HepG2 (cell line): ENCODE measurements around the gene EZH2. TPM values are rescaled to one million over a fixed set of nuclear protein-coding genes. Genes with fewer than 3 reads are reported as not detected.

Experiments
- ATAC-seq: fragments of 200-7000 bp; cut with Tn5 transposase; 3 replicates; pipeline ENCODE4 v1.9.1; 2020; ENCODE audit warnings: mild to moderate bottlenecking, moderate library complexity
- BruUV-seq: library from RNA; stranded (reverse); fragments of 400-500 nt; replicated peaks from 2 replicates; lab custom pipeline; 2021; lab: Mats Ljungman, UMichigan
- CTCF ChIA-PET: fragments of 300-600 bp; formaldehyde crosslinking; extraction: SDS; loops from one replicate; lab custom pipeline; 2021; ENCODE audit warnings: low total read pairs, inconsistent platforms, low intra/inter-chr PET ratio; lab: Yijun Ruan, JAX
- POLR2A ChIA-PET: fragments of 350-600 bp; sonication (Branson Sonifier 250); formaldehyde crosslinking; loops from one replicate; lab custom pipeline; 2020; ENCODE audit warnings: antibody characterized with exemption, inconsistent platforms; lab: Yijun Ruan, JAX
- DNase-seq: peaks from one replicate; pipeline ENCODE4 v3.0.0-alpha.2; 2015; ENCODE audit warnings: low spot score
- FAIRE-seq: peaks from 3 replicates; lab custom pipeline; 2011; peaks lifted over from hg19 to GRCh38; lab: Jason Lieb, UNC
- H2AFZ ChIP-seq: one replicate; pipeline ENCODE4 v1.6.1; 2011; ENCODE audit warnings: low read length, inconsistent platforms
- H3K27ac ChIP-seq: fragments of 300-600 bp; 3 replicates; pipeline ENCODE4 v1.8.0; 2011; ENCODE audit warnings: mixed run types, mild to moderate bottlenecking, mixed read lengths, low read length, inconsistent platforms; ENCODE audit not compliant: insufficient read depth; ENCODE audit errors: extremely low read length
- H3K27me3 ChIP-seq, 2 experiments: fragments of 200-600 bp in 1 of 2; 2 replicates in 1 of 2; 3 replicates in 1 of 2; pipeline versions ENCODE4 v1.6.0 to v1.8.0; 2011; ENCODE audit warnings: low read length in 2 of 2, mild to moderate bottlenecking in 2 of 2, moderate library complexity in 2 of 2, inconsistent platforms in 1 of 2; ENCODE audit not compliant: insufficient read depth in 2 of 2, control insufficient read depth in 1 of 2
- H3K36me3 ChIP-seq, 2 experiments: fragments of 200-600 bp in 1 of 2; replicated peaks in 1 of 2; 2 replicates in 1 of 2; 3 replicates in 1 of 2; pipeline versions ENCODE4 v1.5.1 to v1.8.0; 2011; ENCODE audit warnings: low read length in 2 of 2, inconsistent platforms in 1 of 2; ENCODE audit not compliant: insufficient read depth in 2 of 2, control insufficient read depth in 1 of 2
- H3K4me1 ChIP-seq: 2 replicates; pipeline ENCODE4 v1.5.1; 2012; ENCODE audit warnings: low read length, inconsistent platforms; ENCODE audit not compliant: insufficient read depth
- H3K4me2 ChIP-seq: 2 replicates; pipeline ENCODE4 v1.6.0; 2011; ENCODE audit warnings: low read depth, low read length, inconsistent platforms
- H3K4me3 ChIP-seq, 3 experiments: fragments of 200-600 bp in 1 of 3; sonication (generic), shearing (Covaris generic) in 1 of 3; replicated peaks in 1 of 3; 2 replicates each; pipeline ENCODE4 v1.5.1; 2011 to 2016; ENCODE audit warnings: low read length in 3 of 3, inconsistent platforms in 2 of 3, low read depth in 2 of 3, mild to moderate bottlenecking in 2 of 3, control low read depth in 1 of 3, mixed read lengths in 1 of 3; ENCODE audit not compliant: insufficient read depth in 1 of 3
- H3K79me2 ChIP-seq: one replicate; pipeline ENCODE4 v1.6.1; 2011; ENCODE audit warnings: low read length, inconsistent platforms; ENCODE audit not compliant: insufficient read depth
- H3K9ac ChIP-seq: 2 replicates; pipeline ENCODE4 v1.6.0; 2011; ENCODE audit warnings: mild to moderate bottlenecking, low read depth, low read length, inconsistent platforms; ENCODE audit not compliant: insufficient read depth
- H3K9me3 ChIP-seq: 2 replicates; pipeline ENCODE4 v1.5.1; 2012; ENCODE audit warnings: mild to moderate bottlenecking, low read length
- H4K20me1 ChIP-seq: 2 replicates; pipeline ENCODE4 v1.6.0; 2011; ENCODE audit warnings: inconsistent platforms, mild to moderate bottlenecking, low read length, moderate library complexity; ENCODE audit not compliant: insufficient read depth
- ATF4 ChIP-seq, 2 experiments: fragments of 450-650 bp in 1 of 2; sonication (generic) in 1 of 2; formaldehyde crosslinking; IDR thresholded peaks; 2 replicates each; pipeline versions ENCODE4 v1.5.0 to v1.8.0; 2020 to 2022; ENCODE audit warnings: mild to moderate bottlenecking in 1 of 2, missing genetic modification reagents in 1 of 2
- ATF7 ChIP-seq, 2 experiments: fragments of 450-650 bp in 1 of 2; sonication (generic) in 1 of 2; formaldehyde crosslinking in 1 of 2; IDR thresholded peaks; 2 replicates each; pipeline versions ENCODE4 v1.4.0 to v1.6.1; 2016 to 2020; ENCODE audit warnings: antibody characterized with exemption in 1 of 2, mild to moderate bottlenecking in 1 of 2, missing genetic modification reagents in 1 of 2
- CREB1 ChIP-seq, 2 experiments: fragments of 450-650 bp in 1 of 2; IDR thresholded peaks; 2 replicates each; pipeline ENCODE4 v1.6.1; 2016 to 2017; ENCODE audit warnings: control low read depth in 1 of 2, mild to moderate bottlenecking in 1 of 2, missing compliant biosample characterization in 1 of 2, missing genetic modification characterization in 1 of 2
- NCOA1 ChIP-seq: sonication (generic); formaldehyde crosslinking; IDR thresholded peaks from 2 replicates; pipeline ENCODE4 v1.9.0; 2021; ENCODE audit warnings: missing genetic modification reagents
- NR2F2 ChIP-seq: IDR thresholded peaks from 2 replicates; pipeline ENCODE4 v1.6.1; 2012; ENCODE audit warnings: low read depth, inconsistent platforms, borderline replicate concordance
- WGBS: methylation state at CpG from one replicate; pipeline ENCODE4 v1.1.6; 2017; ENCODE audit warnings: low lambda C conversion rate; 5-methylcytosine and 5-hydroxymethylcytosine counted together
- in situ Hi-C: cut with HindIII; loops from 2 replicates; pipeline ENCODE4 v1.10.0; 2017; ENCODE audit warnings: low pct_unique_long_range_greater_than_20kb; ENCODE audit not compliant: extremely low pct_ligation_motif_present
- intact Hi-C: fragments of 100-400 bp; cut with micrococcal nuclease; formaldehyde crosslinking; loops from one replicate; pipeline ENCODE4 v1.10.0; 2022; ENCODE audit not compliant: unreplicated experiment
- polyA plus RNA-seq, 8 experiments: library from polyadenylated mRNA; depleted of rRNA in 3 of 8; stranded (reverse) in 7 of 8; unstranded in 1 of 8; fragments of >200 nt; fragmentation: Illumina TruSeq in 4 of 8; extraction: Trizol in 4 of 8; gene quantifications; 2 replicates each; pipeline versions ENCODE4 v1.2.1 to v1.2.3, GENCODE V29; 2011 to 2016; ENCODE audit warnings: low read depth in 4 of 8, missing spikeins in 1 of 8, mixed read lengths in 1 of 8; ENCODE audit not compliant: insufficient read depth in 1 of 8
- total RNA-seq, 5 experiments: library from RNA; depleted of rRNA; stranded (reverse); fragments of >200 nt; fragmentation: Illumina TruSeq; extraction: Trizol; gene quantifications; 2 replicates each; pipeline ENCODE4 v1.2.3, GENCODE V29; 2016; ENCODE audit warnings: low read depth in 1 of 5

Gene EZH2
- total and polyA plus RNA-seq, 2 of the 13 experiments (the other 11 are each of a cell fraction or from before 2014, with no cell fraction given) = 26.0 to 34.3 TPM

DNA sequence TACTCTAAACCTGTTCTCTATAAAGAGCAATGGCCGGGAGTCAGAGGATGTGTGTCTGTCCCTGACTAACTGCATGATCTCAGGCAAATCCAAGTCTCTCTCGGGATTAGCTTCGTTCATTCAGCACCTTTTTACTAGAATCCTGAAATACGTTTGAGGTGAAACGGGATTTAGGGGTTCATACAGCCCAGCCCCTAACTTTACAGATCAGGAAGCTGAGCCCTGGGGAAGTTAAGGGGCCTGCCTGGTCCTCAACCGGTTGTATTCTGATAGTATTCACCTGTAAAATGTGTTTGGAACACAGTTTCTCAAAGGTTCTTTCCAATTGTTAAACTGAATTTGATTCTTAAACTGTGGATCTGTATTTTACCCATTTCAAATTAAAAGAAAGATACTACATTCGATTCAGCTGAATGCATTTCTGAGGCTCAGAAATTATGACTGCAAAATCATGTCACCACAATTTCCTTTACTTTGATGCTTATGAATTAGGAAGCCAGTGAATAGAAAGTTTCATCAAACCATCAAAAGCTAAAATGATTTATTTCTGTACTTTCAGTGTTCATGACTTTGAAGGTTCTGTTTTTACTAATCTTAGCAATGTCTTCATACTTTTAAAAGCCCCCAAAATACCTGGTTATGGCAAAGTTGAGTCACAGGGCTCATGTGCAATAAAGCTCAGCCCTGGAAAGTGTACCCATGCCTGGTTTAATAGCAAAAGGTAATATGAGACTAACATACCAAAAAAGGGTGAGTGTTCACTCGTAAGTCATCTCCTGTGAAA is 28.9 kb upstream of the EZH2 start (continued):
- no peak for TF ChIP-seq NR2F2

DNA sequence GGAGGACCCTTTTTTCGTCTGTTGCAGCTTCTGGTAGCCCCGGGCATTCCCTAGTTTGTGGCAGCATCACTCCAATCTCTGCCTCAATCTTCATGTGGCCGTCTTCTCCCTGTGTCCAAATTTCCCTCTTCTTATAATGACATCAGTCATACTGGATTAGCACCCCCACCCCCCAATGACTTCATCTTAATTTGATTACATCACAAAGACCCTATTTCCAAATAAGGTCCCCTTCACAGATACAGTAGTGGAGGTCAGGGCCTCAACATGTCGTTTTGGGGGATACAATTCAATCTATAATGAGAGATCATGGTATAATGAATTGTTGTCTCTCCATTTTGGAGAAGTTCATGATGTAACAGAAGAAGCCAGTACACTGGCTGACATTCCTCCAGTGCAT is 28.1 kb upstream of the EZH2 start:
- TF ChIP-seq ATF4 (CRISPR knock-in tag; IDR thresholded peaks at IDR 0.05) (no peak), ATF7 (IDR thresholded peaks at IDR 0.05) (peak; percentile 30; the same call in 1 of the 2 replicates), ATF7 (CRISPR knock-in tag; IDR thresholded peaks at IDR 0.05) (no peak), NCOA1 (CRISPR knock-in tag) (no peak), CREB1 (IDR thresholded peaks at IDR 0.05) (0 out of 2 replicates have a peak, but pooled peaks have one; percentile 8), CREB1 (CRISPR knock-in tag; IDR thresholded peaks at IDR 0.05) (no peak)
- ChIA-PET CTCF (no interaction called here), POLR2A (no interaction called here)
- Histone ChIP-seq H3K9ac (no peak overlapping the region), H3K36me3 (no peaks in the 10 kb centered on the region), H3K79me2 (no peaks in the 10 kb centered on the region), H2AFZ (no peak overlapping the region), H3K4me2 (no peak overlapping the region), H3K4me1 (no peaks in the 10 kb centered on the region), H4K20me1 (no peaks in the 10 kb centered on the region), H3K4me3 (no peak overlapping the region), H3K27me3 (peaks cover 0 to 31% of the 10 kb centered on the region in 2 experiments; a peak in 3 of 5 replicates), H3K9me3 (no peaks in the 10 kb centered on the region), H3K27ac (no peak overlapping the region)
- DNase-seq = no peak
- no peak for ATAC-seq
- FAIRE-seq = no peak
- intact Hi-C loops (no loop called here), in situ Hi-C loops (no loop called here)
- WGBS = 22% methylated on average over 4 of the region's 4 CpGs
- BruUV-seq = no TSS peak
